ENCODE results near the gene IDS.

Gene IDS

GRCh38 chrX:149476513-149476912 is 28.6 kb downstream of the IDS start:
- TF ChIP-seq CTCF (IDR thresholded peaks at IDR 0.05; ENCODE audit: low read depth, low read length, missing control alignments), result no peak
- no peak for DNase-seq (ENCODE audit: low read depth)
- no peak overlapping the region for H3K4me3 ChIP-seq (ENCODE audit: low read depth, low read length)

GRCh38 chrX:149473966-149474365 is 31.1 kb downstream of the IDS start:
- no peak for DNase-seq (ENCODE audit: low read depth)
- TF ChIP-seq CTCF (IDR thresholded peaks at IDR 0.05; ENCODE audit: low read depth, low read length, missing control alignments), result no peak
- no peak overlapping the region for H3K4me3 ChIP-seq (ENCODE audit: low read depth, low read length)

GRCh38 chrX:149473092-149473491 is 32.0 kb downstream of the IDS start:
- H3K4me3 ChIP-seq (ENCODE audit: low read depth, low read length), result no peak overlapping the region
- TF ChIP-seq CTCF (IDR thresholded peaks at IDR 0.05; ENCODE audit: low read depth, low read length, missing control alignments), result no peak

GRCh38 chrX:149472625-149473024 is 32.5 kb downstream of the IDS start:
- no peak for DNase-seq (ENCODE audit: low read depth)
- TF ChIP-seq CTCF (IDR thresholded peaks at IDR 0.05; ENCODE audit: low read depth, low read length, missing control alignments), result no peak
- no peak overlapping the region for H3K4me3 ChIP-seq (ENCODE audit: low read depth, low read length)

More at GRCh38 chrX:149473092-149473491, 32.0 kb downstream of the IDS start:
- DNase-seq (ENCODE audit: low read depth), result no peak

GRCh38 chrX:149471397-149471796 is 33.7 kb downstream of the IDS start:
- no peak overlapping the region for H3K4me3 ChIP-seq (ENCODE audit: low read depth, low read length)
- no peak for TF ChIP-seq CTCF (IDR thresholded peaks at IDR 0.05; ENCODE audit: low read depth, low read length, missing control alignments)
- no peak for DNase-seq (ENCODE audit: low read depth)

GRCh38 chrX:149470955-149471354 is 34.2 kb downstream of the IDS start:
- peak; percentile 75 for TF ChIP-seq CTCF (IDR thresholded peaks at IDR 0.05; ENCODE audit: low read depth, low read length, missing control alignments)
- no peak overlapping the region for H3K4me3 ChIP-seq (ENCODE audit: low read depth, low read length)

GRCh38 chrX:149469406-149469805 is 35.7 kb downstream of the IDS start:
- TF ChIP-seq CTCF (IDR thresholded peaks at IDR 0.05; ENCODE audit: low read depth, low read length, missing control alignments), result no peak
- H3K4me3 ChIP-seq (ENCODE audit: low read depth, low read length), result no peak overlapping the region
- DNase-seq (ENCODE audit: low read depth), result no peak

More at GRCh38 chrX:149470955-149471354, 34.2 kb downstream of the IDS start:
- DNase-seq (ENCODE audit: low read depth), result peak; percentile 4
